Fibroblast of pulmonary artery (primary cell): ENCODE measurements around the gene GPR139.

ENCODE experiments used
- DNase-seq: peaks from one replicate; pipeline ENCODE4 v3.0.0-alpha.2; 2010; ENCODE audit warnings: low read depth
- H3K4me3 ChIP-seq: replicated peaks from 2 replicates; pipeline ENCODE4 v1.5.1; 2011; ENCODE audit warnings: low read depth, mild to moderate bottlenecking, control low read depth, low read length, moderate library complexity
- TF ChIP-seq, protein P1 (sequence below): IDR thresholded peaks from 2 replicates; pipeline ENCODE4 v1.5.1; 2011; ENCODE audit warnings: mild to moderate bottlenecking, control low read depth, low read length, inconsistent platforms; ENCODE audit errors: missing control alignments

GPR139 gene

DNA sequence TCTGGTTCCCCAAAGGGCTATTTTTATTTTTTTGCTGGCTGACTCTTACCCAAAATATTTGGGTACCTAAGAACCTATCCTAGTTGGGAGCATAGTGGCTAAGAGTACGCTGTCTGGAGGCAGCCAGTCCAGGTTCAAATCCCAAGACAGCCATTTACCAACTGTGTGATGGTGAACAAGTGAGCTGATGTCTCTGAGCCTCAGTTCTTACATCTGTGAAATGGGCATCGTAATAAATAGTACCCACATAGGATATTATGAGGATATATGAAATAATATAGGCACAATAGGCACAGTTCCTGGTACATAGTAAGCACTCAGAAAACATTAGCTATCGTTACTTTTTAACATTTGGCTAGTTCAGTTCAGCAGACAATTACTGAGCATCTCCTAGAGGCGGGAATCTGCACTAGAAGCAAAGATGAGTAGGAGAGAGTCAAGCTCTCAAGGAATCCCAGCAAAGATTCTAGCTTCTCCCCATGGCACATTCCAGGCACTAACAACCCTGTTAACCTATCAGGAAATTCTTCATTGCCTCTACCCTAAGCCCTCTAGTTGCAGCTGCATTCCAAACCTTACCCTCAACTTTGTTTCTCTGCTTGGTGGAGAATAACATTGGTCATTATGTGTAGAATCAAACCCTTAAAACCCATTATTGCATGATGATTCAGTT lies 31.6 kb downstream of the GPR139 start:
- DNase-seq, result no peak
- TF ChIP-seq, protein P1, sequence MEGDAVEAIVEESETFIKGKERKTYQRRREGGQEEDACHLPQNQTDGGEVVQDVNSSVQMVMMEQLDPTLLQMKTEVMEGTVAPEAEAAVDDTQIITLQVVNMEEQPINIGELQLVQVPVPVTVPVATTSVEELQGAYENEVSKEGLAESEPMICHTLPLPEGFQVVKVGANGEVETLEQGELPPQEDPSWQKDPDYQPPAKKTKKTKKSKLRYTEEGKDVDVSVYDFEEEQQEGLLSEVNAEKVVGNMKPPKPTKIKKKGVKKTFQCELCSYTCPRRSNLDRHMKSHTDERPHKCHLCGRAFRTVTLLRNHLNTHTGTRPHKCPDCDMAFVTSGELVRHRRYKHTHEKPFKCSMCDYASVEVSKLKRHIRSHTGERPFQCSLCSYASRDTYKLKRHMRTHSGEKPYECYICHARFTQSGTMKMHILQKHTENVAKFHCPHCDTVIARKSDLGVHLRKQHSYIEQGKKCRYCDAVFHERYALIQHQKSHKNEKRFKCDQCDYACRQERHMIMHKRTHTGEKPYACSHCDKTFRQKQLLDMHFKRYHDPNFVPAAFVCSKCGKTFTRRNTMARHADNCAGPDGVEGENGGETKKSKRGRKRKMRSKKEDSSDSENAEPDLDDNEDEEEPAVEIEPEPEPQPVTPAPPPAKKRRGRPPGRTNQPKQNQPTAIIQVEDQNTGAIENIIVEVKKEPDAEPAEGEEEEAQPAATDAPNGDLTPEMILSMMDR, result no peak
- H3K4me3 ChIP-seq, result no peak overlapping the region

DNA sequence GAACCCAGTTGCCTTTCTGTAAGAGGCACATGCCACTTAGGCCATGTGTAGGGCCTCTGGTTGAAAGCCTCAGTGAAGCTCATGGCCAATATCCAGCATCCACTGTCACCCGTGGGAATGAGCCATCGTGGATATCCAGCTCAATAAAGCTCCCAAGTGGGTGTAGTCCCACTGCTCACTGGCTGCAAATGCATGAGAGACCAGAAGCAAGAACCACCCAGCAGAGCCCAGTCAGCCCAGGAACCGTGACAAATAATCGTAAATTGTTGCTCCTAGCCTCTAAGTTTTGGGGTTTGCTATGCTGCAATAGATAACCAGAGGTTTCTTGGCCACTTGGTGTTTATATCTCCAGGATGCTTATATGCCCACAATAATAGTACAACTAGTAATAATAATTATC lies 33.7 kb downstream of the GPR139 start:
- TF ChIP-seq, protein P1, result no peak
- H3K4me3 ChIP-seq, result no peak overlapping the region
- DNase-seq, result no peak

DNA sequence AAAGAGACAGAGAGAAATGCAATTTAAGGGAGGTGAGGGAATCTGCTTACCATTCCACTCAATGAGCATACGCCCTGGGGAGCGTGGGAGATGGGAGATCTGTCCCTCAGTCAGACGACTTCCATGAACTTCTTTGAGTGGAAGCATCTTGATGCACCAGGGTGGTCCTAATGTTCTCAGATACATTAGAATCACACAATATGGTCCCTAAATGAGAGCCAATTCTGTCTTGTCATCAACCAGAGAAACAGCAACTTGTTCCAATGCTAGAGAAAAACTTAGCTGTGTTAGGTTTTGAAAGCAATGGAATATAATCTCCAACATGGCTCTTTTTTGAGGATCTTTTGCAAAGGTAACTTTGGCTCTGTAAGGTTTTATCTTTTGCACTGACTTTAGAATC lies 44.1 kb downstream of the GPR139 start:
- TF ChIP-seq, protein P1, result no peak
- no peak for DNase-seq
- no peak overlapping the region for H3K4me3 ChIP-seq

DNA sequence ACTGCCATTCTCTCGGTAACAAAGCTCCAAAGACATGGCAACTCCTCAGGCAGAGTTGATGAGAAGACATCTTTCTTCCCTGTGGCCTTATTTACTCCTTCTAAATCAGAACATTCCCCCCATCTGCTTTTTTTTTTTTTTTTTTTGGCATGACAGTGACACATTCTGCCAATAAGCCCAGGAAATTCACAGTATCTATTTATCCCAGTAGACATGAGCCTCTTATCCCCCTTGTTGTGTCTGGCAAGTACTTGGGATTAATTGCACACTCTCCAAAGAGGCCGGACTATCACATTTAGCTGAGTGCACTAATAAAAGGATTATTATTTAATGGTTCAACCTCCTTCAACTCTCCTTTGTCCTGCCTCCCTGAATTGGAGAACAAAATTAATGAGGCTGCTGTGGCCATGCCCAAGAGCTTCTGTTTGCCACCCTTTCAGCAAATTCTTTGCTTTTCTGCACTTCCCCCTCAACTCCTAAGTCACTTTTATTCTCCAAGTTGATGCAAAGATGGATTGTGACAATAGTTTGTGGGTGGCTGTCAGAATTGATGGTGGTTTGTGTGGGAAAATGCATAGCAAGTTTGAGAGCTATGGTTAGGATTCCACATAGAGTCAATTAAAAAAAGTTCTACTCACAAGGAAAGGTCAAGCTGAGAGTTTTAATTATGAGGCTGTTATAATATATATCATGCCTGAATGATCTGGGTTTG lies 47.2 kb downstream of the GPR139 start:
- no peak overlapping the region for H3K4me3 ChIP-seq
- TF ChIP-seq, protein P1, result no peak
- no peak for DNase-seq

DNA sequence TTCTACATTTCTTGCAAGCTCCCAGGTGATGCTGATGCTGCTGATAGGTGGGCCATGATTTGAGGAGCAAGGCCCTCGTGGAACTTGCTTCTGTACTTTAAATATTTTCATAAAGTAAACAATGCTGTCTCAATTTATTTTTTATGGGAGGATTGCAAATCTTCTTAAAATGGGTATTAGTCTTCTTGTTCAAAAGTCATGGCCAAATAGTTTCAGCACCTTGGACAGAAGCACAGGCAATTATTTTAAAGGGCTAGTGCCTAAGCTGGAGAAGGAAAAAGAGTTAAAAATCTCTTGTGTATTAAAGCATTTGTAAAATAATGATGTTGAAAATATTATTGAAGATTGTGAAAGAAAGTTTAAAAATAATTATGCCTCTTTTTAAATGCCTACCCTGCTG lies 50.5 kb downstream of the GPR139 start:
- H3K4me3 ChIP-seq, result no peak overlapping the region
- peak; percentile 30 for DNase-seq
- TF ChIP-seq, protein P1, result no peak

DNA sequence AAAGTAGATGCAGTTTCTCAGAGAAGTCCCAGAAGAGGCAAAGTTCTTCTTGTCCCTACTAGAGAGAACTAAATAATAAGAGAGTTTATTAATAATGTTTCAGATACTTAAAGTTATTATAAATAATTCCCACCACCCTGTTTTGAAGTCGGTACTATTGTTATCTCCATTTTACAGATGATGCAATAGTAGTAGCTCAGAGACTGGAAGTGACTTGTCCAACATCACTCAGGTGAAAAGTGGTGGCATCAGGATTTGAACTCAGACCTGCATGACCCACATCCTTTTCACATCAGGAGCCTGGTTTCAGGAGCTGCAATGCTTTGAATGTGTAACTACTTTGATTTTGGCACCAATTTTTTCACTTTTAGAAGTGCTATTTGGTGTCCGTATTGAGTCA lies 52.7 kb downstream of the GPR139 start:
- no peak overlapping the region for H3K4me3 ChIP-seq
- TF ChIP-seq, protein P1, result no peak
- DNase-seq, result no peak
